ENCODE data around the gene PYY. TPM values are rescaled to one million over a fixed set of nuclear protein-coding genes. Genes with fewer than 3 reads are reported as not detected.

The PYY gene
- total RNA-seq, 4 donors from 2014 or later: not detected

- Histone ChIP-seq H3K4me1 (peaks cover 10 to 11% (median 11%) of the 10 kb centered on the region in 4 donors), H3K9me3 (no peaks in the 10 kb centered on the region), H3K36me3 (no peaks in the 10 kb centered on the region), H3K27me3 (peaks cover 3 to 69% (median 21%) of the 10 kb centered on the region in 4 donors), H3K4me3 (no peak overlapping the region), H3K27ac (replicated peaks in 1 of 4) (no peak overlapping the region)
- TF ChIP-seq POLR2AphosphoS5 (IDR thresholded peaks at IDR 0.05) (no peak), EP300 (IDR thresholded peaks at IDR 0.05) (no peak), POLR2A (IDR thresholded peaks at IDR 0.05; ENCODE audit: low read depth) (no peak), CTCF (IDR thresholded peaks at IDR 0.05) (no peak)
- intact Hi-C loops (cut with DNase I): no loop called here
- DNase-seq (ENCODE audit: extremely low spot score): no peak
- WGBS: 86% methylated on average over 4 of the region's 4 CpGs
These were observed 25.9 kb upstream of the PYY start for GRCh38 chr17:43979671-43980070.

- Histone ChIP-seq H3K4me3 (no peak overlapping the region), H3K36me3 (no peaks in the 10 kb centered on the region), H3K4me1 (peaks cover 8 to 9% (median 8%) of the 10 kb centered on the region in 4 donors), H3K27ac (replicated peaks in 1 of 4) (no peak overlapping the region), H3K9me3 (no peaks in the 10 kb centered on the region), H3K27me3 (peaks cover 3 to 66% (median 17%) of the 10 kb centered on the region in 4 donors)
- no peak for DNase-seq (ENCODE audit: extremely low spot score)
- TF ChIP-seq CTCF (IDR thresholded peaks at IDR 0.05) (no peak), POLR2AphosphoS5 (IDR thresholded peaks at IDR 0.05) (no peak), POLR2A (IDR thresholded peaks at IDR 0.05; ENCODE audit: low read depth) (no peak), EP300 (IDR thresholded peaks at IDR 0.05) (no peak)
- intact Hi-C loops (cut with DNase I): no loop called here
- WGBS: 76% methylated on average over 7 of the region's 7 CpGs
These were observed 25.3 kb upstream of the PYY start for GRCh38 chr17:43979011-43979410.

GRCh38 chr17:43978078-43978477 lies 24.3 kb upstream of the PYY start:
- no peak for TF ChIP-seq EP300 (IDR thresholded peaks at IDR 0.05)
- TF ChIP-seq POLR2A (IDR thresholded peaks at IDR 0.05; ENCODE audit: low read depth): no peak
- no peak for TF ChIP-seq POLR2AphosphoS5 (IDR thresholded peaks at IDR 0.05)
- no peak for TF ChIP-seq CTCF (IDR thresholded peaks at IDR 0.05)
- 76% methylated on average over 2 of the region's 2 CpGs for WGBS

GRCh38 chr17:43976963-43977837 lies 23.5 kb upstream of the PYY start:
- H3K9me3 ChIP-seq: no peaks in the 10 kb centered on the region
- WGBS: 74% methylated on average over 8 of the region's 9 CpGs
- H3K4me1 ChIP-seq: no peaks in the 10 kb centered on the region
- H3K4me3 ChIP-seq: no peak overlapping the region
- intact Hi-C loops (cut with DNase I): no loop called here
- TF ChIP-seq POLR2AphosphoS5 (IDR thresholded peaks at IDR 0.05): no peak
- TF ChIP-seq CTCF (IDR thresholded peaks at IDR 0.05): no peak
- TF ChIP-seq POLR2A (IDR thresholded peaks at IDR 0.05; ENCODE audit: low read depth): no peak
- TF ChIP-seq EP300 (IDR thresholded peaks at IDR 0.05): no peak
- DNase-seq (ENCODE audit: extremely low spot score): no peak
- no peak overlapping the region for H3K27ac ChIP-seq (replicated peaks in 1 of 4)
- peaks cover 0 to 59% (median under 1%) of the 10 kb centered on the region in 4 donors for H3K27me3 ChIP-seq
- no peaks in the 10 kb centered on the region for H3K36me3 ChIP-seq

More at GRCh38 chr17:43978078-43978477, 24.3 kb upstream of the PYY start:
- Histone ChIP-seq H3K36me3 (no peaks in the 10 kb centered on the region), H3K4me1 (no peaks in the 10 kb centered on the region), H3K27ac (replicated peaks in 1 of 4) (no peak overlapping the region), H3K9me3 (no peaks in the 10 kb centered on the region), H3K27me3 (peaks cover under 1 to 65% (median 7%) of the 10 kb centered on the region in 4 donors), H3K4me3 (no peak overlapping the region)
- intact Hi-C loops (cut with DNase I): no loop called here
- no peak for DNase-seq (ENCODE audit: extremely low spot score)

Data from esophagus muscularis mucosa (tissue), 4 donors.